Adrenal gland (tissue), 5 donors: ENCODE data around the gene CBLL1.
A peak's percentile ranks its signal among the peaks of the same experiment; 100 is the strongest.

Experiments
- CTCF ChIP-seq, 6 experiments: fragments of 450-650 bp in 4 of 6; fragments of 200-600 bp in 2 of 6; sonication (generic) in 1 of 6; IDR thresholded peaks; 1 replicate in 5 of 6; 2 replicates in 1 of 6; pipeline versions ENCODE4 v1.5.1 to v1.8.0; 2016 to 2021; ENCODE audit warnings: antibody characterized with exemption in 6 of 6, mild to moderate bottlenecking in 2 of 6, moderate library complexity in 1 of 6
- POLR2A ChIP-seq, 2 donors: fragments of 450-650 bp; IDR thresholded peaks; one replicate each; pipeline ENCODE4 v1.6.1; 2017; ENCODE audit warnings: antibody characterized with exemption in 2 of 2, mild to moderate bottlenecking in 2 of 2, moderate library complexity in 1 of 2
- donor health status: DM: no; HTN: no; CAD: no.

GRCh38 chr7:107743567-107744344 lies at the start of gene CBLL1:
- TF ChIP-seq POLR2A (IDR thresholded peaks at IDR 0.05): peak in 1 of 2 donors; percentile 77
- TF ChIP-seq CTCF (IDR thresholded peaks at IDR 0.05): peak; percentile 45 to 78 (median 66)
